ENCODE data around the gene PARP2.
A peak's percentile ranks its signal among the peaks of the same experiment; 100 is the strongest.

The PARP2 gene

GRCh38 chr14:20375471-20375870 is 32.0 kb downstream of the PARP2 start:
- H3K4me1 Mint-ChIP-seq (ENCODE audit: low read depth): no peaks in the 10 kb centered on the region
- no peak overlapping the region for H3K4me3 Mint-ChIP-seq
- H3K9me3 Mint-ChIP-seq: no peaks in the 10 kb centered on the region
- H3K27ac Mint-ChIP-seq: no peak overlapping the region
- no peaks in the 10 kb centered on the region for H3K27me3 Mint-ChIP-seq
- H3K36me3 Mint-ChIP-seq (ENCODE audit: low read depth): peaks cover 100% of the 10 kb centered on the region
- intact Hi-C loops (cut with micrococcal nuclease): no loop called here

DNA sequence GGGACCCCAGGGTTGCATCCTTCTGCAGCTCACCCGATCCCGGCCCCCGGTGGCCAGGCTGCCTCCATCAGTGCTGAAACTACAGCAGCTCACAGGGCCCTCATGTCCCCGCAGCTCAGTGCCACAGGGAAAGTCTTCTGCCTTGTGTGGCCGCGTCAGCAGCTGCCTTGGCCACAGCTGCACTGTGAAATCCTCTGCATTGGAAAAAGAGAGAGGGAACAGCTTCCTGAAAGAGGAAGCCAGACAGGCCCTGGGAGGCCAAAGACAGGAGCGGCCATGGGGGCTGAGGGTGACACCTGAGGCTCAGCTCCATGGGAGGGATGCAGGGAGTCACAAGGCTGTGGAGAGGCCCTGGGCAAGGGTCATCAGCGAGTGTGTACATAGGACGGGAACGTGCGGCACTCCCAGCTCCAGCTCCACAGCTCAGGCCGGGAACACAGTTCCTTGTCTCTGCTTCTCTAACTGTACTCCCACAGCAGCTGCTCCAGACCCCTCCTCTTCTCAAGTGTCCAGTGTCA is 32.7 kb downstream of the PARP2 start:
- Mint-ChIP-seq H3K27me3 (no peaks in the 10 kb centered on the region), H3K36me3 (ENCODE audit: low read depth) (peaks cover 100% of the 10 kb centered on the region)
- intact Hi-C loops (cut with micrococcal nuclease): no loop called here

GRCh38 chr14:20377171-20377570 is 33.7 kb downstream of the PARP2 start:
- Mint-ChIP-seq H3K9me3 (no peaks in the 10 kb centered on the region), H3K27ac (no peak overlapping the region), H3K4me1 (ENCODE audit: low read depth) (no peaks in the 10 kb centered on the region), H3K27me3 (no peaks in the 10 kb centered on the region), H3K4me3 (no peak overlapping the region), H3K36me3 (ENCODE audit: low read depth) (peaks cover 100% of the 10 kb centered on the region)
- intact Hi-C loops (cut with micrococcal nuclease): no loop called here

More for the DNA sequence above, 32.7 kb downstream of the PARP2 start:
- H3K4me1 Mint-ChIP-seq (ENCODE audit: low read depth): no peaks in the 10 kb centered on the region
- H3K9me3 Mint-ChIP-seq: no peaks in the 10 kb centered on the region
- H3K4me3 Mint-ChIP-seq: no peak overlapping the region
- H3K27ac Mint-ChIP-seq: peak overlapping the region; percentile 20

DNA sequence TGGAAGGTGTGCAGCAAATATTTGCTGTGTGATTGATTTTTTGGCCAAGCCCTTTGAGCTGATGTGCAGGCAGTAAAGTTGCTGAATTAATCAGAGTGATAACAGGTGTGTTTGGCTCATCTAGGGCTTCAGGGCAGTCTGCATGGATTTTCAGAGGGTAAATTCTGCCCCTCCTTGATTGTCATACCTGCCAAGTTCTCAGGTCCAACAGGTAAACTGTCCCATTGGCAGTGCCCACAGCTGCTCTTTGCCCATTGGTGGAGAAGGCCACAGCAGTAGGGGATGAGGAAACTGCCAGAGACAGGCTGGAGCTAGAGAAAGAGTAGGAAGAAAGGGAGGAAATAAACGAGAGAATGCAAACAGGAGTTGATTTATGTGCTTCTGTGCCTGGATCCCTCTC is 36.3 kb downstream of the PARP2 start:
- H3K9me3 Mint-ChIP-seq: no peaks in the 10 kb centered on the region
- peaks cover 100% of the 10 kb centered on the region for H3K36me3 Mint-ChIP-seq (ENCODE audit: low read depth)
- H3K27ac Mint-ChIP-seq: no peak overlapping the region

DNA sequence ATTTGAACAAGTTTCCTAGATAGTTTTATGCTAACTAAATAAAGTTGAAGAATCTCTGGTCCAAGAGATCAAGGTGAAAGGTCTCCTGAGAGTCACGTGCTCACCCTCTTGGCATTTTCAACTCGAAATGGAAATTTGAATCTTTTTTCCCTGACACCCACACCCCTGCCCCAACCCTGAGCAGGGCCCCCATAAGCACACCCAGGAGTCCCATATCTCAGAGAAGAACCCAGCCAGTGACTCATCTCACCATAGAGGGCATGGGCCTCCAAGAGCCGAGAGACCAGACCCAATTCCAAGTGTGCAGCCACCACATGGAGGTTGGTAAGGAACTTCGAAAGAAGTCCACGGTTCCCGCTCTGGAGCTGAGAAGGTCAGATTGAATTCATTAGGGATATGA is 37.2 kb downstream of the PARP2 start:
- Mint-ChIP-seq H3K9me3 (no peaks in the 10 kb centered on the region), H3K27ac (no peak overlapping the region), H3K27me3 (no peaks in the 10 kb centered on the region), H3K4me3 (no peak overlapping the region), H3K36me3 (ENCODE audit: low read depth) (peaks cover 98% of the 10 kb centered on the region), H3K4me1 (ENCODE audit: low read depth) (no peaks in the 10 kb centered on the region)
- intact Hi-C loops (cut with micrococcal nuclease): no loop called here

More for the DNA sequence above, 36.3 kb downstream of the PARP2 start:
- no peaks in the 10 kb centered on the region for H3K4me1 Mint-ChIP-seq (ENCODE audit: low read depth)
- H3K4me3 Mint-ChIP-seq: no peak overlapping the region
- H3K27me3 Mint-ChIP-seq: no peaks in the 10 kb centered on the region
- intact Hi-C loops (cut with micrococcal nuclease): no loop called here

DNA sequence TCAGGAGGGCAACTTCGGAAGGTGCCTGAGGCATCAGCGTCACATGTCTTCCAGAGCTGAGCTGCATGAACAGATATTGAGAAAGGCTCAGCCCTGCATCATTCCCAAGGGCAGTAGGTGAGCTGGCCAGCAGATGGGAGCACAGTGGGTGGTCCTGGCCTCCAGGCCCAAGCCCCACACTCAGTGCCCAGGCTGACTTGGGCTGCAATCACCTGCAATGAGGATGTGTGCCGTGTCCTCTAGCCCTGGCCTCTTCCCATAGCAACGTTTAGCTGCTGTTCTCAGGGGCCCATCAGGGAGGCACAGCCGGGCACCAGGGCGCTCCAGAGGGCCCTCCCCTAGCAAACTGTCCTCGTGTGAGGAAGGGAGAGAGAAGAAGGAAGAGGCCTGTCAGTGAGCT is 37.9 kb downstream of the PARP2 start:
- H3K4me3 Mint-ChIP-seq: no peak overlapping the region
- no peak overlapping the region for H3K27ac Mint-ChIP-seq
- intact Hi-C loops (cut with micrococcal nuclease): no loop called here
- H3K4me1 Mint-ChIP-seq (ENCODE audit: low read depth): no peaks in the 10 kb centered on the region
- H3K36me3 Mint-ChIP-seq (ENCODE audit: low read depth): peaks cover 98% of the 10 kb centered on the region
- no peaks in the 10 kb centered on the region for H3K9me3 Mint-ChIP-seq
- no peaks in the 10 kb centered on the region for H3K27me3 Mint-ChIP-seq

- H3K27me3 Mint-ChIP-seq: no peaks in the 10 kb centered on the region
- no peaks in the 10 kb centered on the region for H3K9me3 Mint-ChIP-seq
- no peak overlapping the region for H3K27ac Mint-ChIP-seq
- H3K4me3 Mint-ChIP-seq: no peak overlapping the region
- H3K36me3 Mint-ChIP-seq (ENCODE audit: low read depth): peaks cover 98% of the 10 kb centered on the region
- H3K4me1 Mint-ChIP-seq (ENCODE audit: low read depth): peaks cover 2% of the 10 kb centered on the region
- intact Hi-C loops (cut with micrococcal nuclease): no loop called here
Observed at GRCh38 chr14:20382526-20382925, 39.1 kb downstream of the PARP2 start.

DNA sequence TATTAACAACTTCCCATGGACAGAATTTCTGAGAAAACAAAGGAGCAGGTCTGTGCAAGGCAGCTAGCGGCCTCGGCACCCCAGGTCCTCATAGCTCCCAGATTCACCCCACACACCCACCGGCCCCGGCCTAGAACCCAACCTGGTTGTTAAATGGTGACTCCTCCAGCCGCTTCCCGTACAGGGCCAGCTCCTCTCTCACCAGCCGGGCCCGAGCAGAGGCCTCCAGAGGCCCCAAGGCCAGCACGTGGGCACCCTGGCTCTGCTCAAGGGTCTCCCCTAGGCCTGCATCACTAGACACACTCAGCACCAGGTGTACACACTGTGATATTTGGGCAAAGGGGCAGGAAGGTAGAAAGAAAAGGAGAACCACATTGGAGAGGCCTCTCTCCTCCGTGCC is 39.6 kb downstream of the PARP2 start:
- intact Hi-C loops (cut with micrococcal nuclease): no loop called here
- no peak overlapping the region for H3K4me3 Mint-ChIP-seq
- H3K27me3 Mint-ChIP-seq: no peaks in the 10 kb centered on the region
- peaks cover 7% of the 10 kb centered on the region for H3K4me1 Mint-ChIP-seq (ENCODE audit: low read depth)
- H3K36me3 Mint-ChIP-seq (ENCODE audit: low read depth): peaks cover 98% of the 10 kb centered on the region
- peaks cover 4% of the 10 kb centered on the region for H3K9me3 Mint-ChIP-seq
- H3K27ac Mint-ChIP-seq: no peak overlapping the region

GRCh38 chr14:20383636-20384035 is 40.2 kb downstream of the PARP2 start:
- peaks cover 13% of the 10 kb centered on the region for H3K4me1 Mint-ChIP-seq (ENCODE audit: low read depth)
- H3K9me3 Mint-ChIP-seq: peaks cover 7% of the 10 kb centered on the region
- peaks cover 98% of the 10 kb centered on the region for H3K36me3 Mint-ChIP-seq (ENCODE audit: low read depth)
- no peak overlapping the region for H3K27ac Mint-ChIP-seq
- intact Hi-C loops (cut with micrococcal nuclease): no loop called here
- no peak overlapping the region for H3K4me3 Mint-ChIP-seq
- H3K27me3 Mint-ChIP-seq: no peaks in the 10 kb centered on the region

DNA sequence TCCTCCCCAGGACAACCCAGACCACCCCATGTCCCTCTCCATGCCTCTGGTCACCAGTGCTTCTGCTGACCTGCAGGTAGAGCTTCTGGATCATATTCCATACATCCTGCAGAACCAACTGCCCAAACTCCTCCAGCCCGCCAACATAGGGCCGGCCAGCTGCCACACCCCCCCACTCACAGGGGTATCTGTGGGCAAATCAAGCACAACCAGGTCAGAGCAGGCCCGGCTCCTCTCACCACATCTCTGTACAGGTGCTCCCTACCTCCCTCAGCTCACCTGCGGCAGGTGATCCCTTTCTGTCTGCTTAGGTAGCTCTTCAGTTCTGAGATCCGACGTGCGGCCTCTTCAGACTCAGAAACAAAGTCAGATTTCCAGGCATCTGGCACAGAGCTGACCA is 40.9 kb downstream of the PARP2 start:
- intact Hi-C loops (cut with micrococcal nuclease): no loop called here
- Mint-ChIP-seq H3K27ac (peak overlapping the region; percentile 7), H3K27me3 (no peaks in the 10 kb centered on the region)

GRCh38 chr14:20384886-20385285 is 41.5 kb downstream of the PARP2 start:
- Mint-ChIP-seq H3K4me3 (no peak overlapping the region), H3K9me3 (peaks cover 7% of the 10 kb centered on the region), H3K27ac (no peak overlapping the region), H3K4me1 (ENCODE audit: low read depth) (peaks cover 23% of the 10 kb centered on the region), H3K27me3 (no peaks in the 10 kb centered on the region), H3K36me3 (ENCODE audit: low read depth) (peaks cover 98% of the 10 kb centered on the region)
- intact Hi-C loops (cut with micrococcal nuclease): no loop called here

More for the DNA sequence above, 40.9 kb downstream of the PARP2 start:
- H3K4me1 Mint-ChIP-seq (ENCODE audit: low read depth): peaks cover 18% of the 10 kb centered on the region
- H3K36me3 Mint-ChIP-seq (ENCODE audit: low read depth): peaks cover 98% of the 10 kb centered on the region
- H3K4me3 Mint-ChIP-seq: no peak overlapping the region
- peaks cover 7% of the 10 kb centered on the region for H3K9me3 Mint-ChIP-seq

- Mint-ChIP-seq H3K36me3 (ENCODE audit: low read depth) (peaks cover 98% of the 10 kb centered on the region), H3K27me3 (no peaks in the 10 kb centered on the region), H3K4me3 (no peak overlapping the region), H3K27ac (peak overlapping the region; percentile 86), H3K9me3 (peaks cover 7% of the 10 kb centered on the region), H3K4me1 (ENCODE audit: low read depth) (peaks cover 23% of the 10 kb centered on the region)
- intact Hi-C loops (cut with micrococcal nuclease): no loop called here
Observed at GRCh38 chr14:20386276-20386855, 42.9 kb downstream of the PARP2 start.

- H3K27ac Mint-ChIP-seq: peak overlapping the region; percentile 86
- peaks cover 7% of the 10 kb centered on the region for H3K9me3 Mint-ChIP-seq
- H3K4me3 Mint-ChIP-seq: no peak overlapping the region
- no peaks in the 10 kb centered on the region for H3K27me3 Mint-ChIP-seq
- H3K4me1 Mint-ChIP-seq (ENCODE audit: low read depth): peaks cover 23% of the 10 kb centered on the region
- H3K36me3 Mint-ChIP-seq (ENCODE audit: low read depth): peaks cover 98% of the 10 kb centered on the region
- intact Hi-C loops (cut with micrococcal nuclease): no loop called here
Observed at GRCh38 chr14:20387576-20387975, 44.1 kb downstream of the PARP2 start.

DNA sequence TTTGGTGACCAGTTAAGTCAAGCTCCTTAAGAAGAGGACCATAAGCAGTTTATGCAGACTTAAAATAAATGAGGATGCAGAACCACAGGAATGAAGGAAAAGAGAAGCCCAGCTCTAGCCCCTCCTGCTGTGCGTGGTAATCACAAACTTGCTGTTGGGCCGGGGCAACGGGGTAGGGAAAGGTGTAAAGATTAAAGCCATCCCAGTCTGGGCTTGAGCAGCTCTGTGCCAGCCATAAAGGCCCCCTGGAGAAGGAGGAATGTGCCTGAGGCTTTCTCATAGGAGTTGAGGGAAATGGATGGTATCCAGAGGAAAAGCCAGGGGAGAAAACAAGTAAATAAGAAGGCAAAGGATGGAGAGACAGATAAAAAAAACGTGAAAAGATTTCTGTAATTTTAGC is 44.7 kb downstream of the PARP2 start:
- peaks cover 7% of the 10 kb centered on the region for H3K9me3 Mint-ChIP-seq
- H3K27me3 Mint-ChIP-seq: no peaks in the 10 kb centered on the region
- intact Hi-C loops (cut with micrococcal nuclease): no loop called here
- no peak overlapping the region for H3K4me3 Mint-ChIP-seq
- H3K36me3 Mint-ChIP-seq (ENCODE audit: low read depth): peaks cover 98% of the 10 kb centered on the region
- peaks cover 23% of the 10 kb centered on the region for H3K4me1 Mint-ChIP-seq (ENCODE audit: low read depth)
- H3K27ac Mint-ChIP-seq: peak overlapping the region; percentile 86

DNA sequence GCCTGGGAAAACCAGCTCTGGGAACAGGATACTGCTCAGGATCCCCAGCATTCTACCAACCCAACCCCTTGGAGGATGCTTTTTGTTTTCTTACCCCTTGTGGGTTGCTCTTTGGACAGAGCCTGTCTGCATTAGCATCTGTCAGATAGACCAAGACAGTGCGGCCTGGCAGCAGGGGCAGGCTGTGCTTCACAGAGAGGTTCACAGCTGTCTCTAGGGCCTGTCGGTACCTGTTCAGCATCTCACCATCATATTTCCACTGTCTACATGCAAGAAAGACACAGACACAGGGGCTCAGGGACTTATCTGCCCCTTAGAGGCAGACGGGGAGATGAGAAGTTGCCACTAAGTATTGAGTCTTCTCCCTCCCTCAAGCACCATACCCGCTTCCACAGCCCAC is 48.1 kb downstream of the PARP2 start:
- intact Hi-C loops (cut with micrococcal nuclease): no loop called here
- H3K4me1 Mint-ChIP-seq (ENCODE audit: low read depth): peaks cover 24% of the 10 kb centered on the region
- peaks cover 7% of the 10 kb centered on the region for H3K9me3 Mint-ChIP-seq
- no peak overlapping the region for H3K27ac Mint-ChIP-seq
- H3K4me3 Mint-ChIP-seq: no peak overlapping the region
- H3K36me3 Mint-ChIP-seq (ENCODE audit: low read depth): peaks cover 100% of the 10 kb centered on the region
- no peaks in the 10 kb centered on the region for H3K27me3 Mint-ChIP-seq
